Effector memory CD8-positive, alpha-beta T cell (primary cell): ENCODE data around the gene GAREM1.

Experiments used
- ATAC-seq: fragments of 150-1000 bp; cut with Tn5 transposase; replicated peaks from 2 replicates; pipeline ENCODE4 v1.10.0; 2021; ENCODE audit warnings: mild to moderate bottlenecking, moderate library complexity
- DNase-seq, 3 experiments: peaks; one replicate each; pipeline ENCODE4 v3.0.0; 2021
- H3K27ac Mint-ChIP-seq, 2 donors: one replicate each; pipeline ENCODE4 v1.8.0; 2022; ENCODE audit warnings: mild to moderate bottlenecking in 2 of 2, mixed read lengths in 2 of 2, moderate library complexity in 2 of 2
- H3K27me3 Mint-ChIP-seq, 2 donors: one replicate each; pipeline ENCODE4 v1.8.0; 2022; ENCODE audit warnings: mixed read lengths in 2 of 2
- H3K36me3 Mint-ChIP-seq: one replicate; pipeline ENCODE4 v1.8.0; 2022; ENCODE audit warnings: mild to moderate bottlenecking, moderate library complexity, mixed read lengths; ENCODE audit not compliant: insufficient read depth
- H3K4me1 Mint-ChIP-seq, 2 donors: one replicate each; pipeline ENCODE4 v1.8.0; 2022; ENCODE audit warnings: low read depth in 2 of 2, mixed read lengths in 2 of 2
- H3K4me3 Mint-ChIP-seq, 2 donors: one replicate each; pipeline ENCODE4 v1.8.0; 2022; ENCODE audit warnings: mild to moderate bottlenecking in 2 of 2, mixed read lengths in 2 of 2, moderate library complexity in 2 of 2
- H3K9me3 Mint-ChIP-seq, 2 donors: one replicate each; pipeline ENCODE4 v1.8.0; 2022; ENCODE audit warnings: mixed read lengths in 2 of 2

GAREM1 gene

DNA sequence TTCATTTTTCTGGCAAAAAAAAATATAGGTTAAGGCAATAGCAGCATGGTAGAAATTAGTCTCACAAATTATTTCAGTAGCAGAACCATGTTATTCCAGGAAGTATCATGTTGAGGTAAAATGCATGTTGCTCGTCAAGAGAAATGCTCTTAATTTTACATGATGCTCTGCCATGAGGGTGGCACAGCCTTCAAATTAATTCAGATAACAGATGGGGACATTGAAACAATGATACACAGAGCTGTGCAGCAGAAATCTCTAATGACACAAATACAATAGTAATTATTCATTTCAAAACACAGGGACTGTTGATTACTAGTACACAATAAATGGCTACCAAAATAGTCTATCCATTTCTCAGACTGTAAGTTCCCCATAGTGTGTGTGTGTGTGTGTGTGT, 24.8 kb downstream of the GAREM1 start:
- H3K27me3 Mint-ChIP-seq, result peaks cover 0 to 8% of the 10 kb centered on the region in 2 donors
- no peak overlapping the region for H3K4me3 Mint-ChIP-seq
- H3K27ac Mint-ChIP-seq, result no peak overlapping the region
- H3K36me3 Mint-ChIP-seq, result no peaks in the 10 kb centered on the region
- ATAC-seq, result no peak
- no peaks in the 10 kb centered on the region for H3K9me3 Mint-ChIP-seq
- no peaks in the 10 kb centered on the region for H3K4me1 Mint-ChIP-seq
- no peak for DNase-seq

DNA sequence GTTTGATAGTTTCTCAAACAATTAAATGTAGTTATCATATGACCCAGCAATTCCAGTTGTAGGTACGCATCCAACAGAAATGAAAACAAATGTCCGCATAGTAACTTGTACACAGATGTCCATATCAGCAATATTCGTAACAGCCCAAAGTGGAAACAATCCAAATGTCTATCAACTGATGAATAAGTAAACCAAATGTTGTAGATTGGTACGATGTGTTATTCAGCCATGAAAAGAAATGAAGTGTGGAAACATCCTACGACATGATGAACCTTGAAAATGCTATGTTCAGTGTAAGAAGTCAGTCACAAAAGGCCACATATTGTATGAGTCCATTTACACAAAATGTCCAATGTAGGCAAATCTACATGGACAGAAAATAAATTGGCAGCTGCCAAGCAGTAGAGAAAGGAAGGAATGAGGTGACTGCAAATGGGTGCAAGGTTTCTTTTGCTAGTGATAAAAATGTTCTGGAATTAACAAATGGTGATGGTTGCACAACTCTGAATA, 26.9 kb downstream of the GAREM1 start:
- Mint-ChIP-seq H3K4me1 (no peaks in the 10 kb centered on the region), H3K4me3 (no peak overlapping the region), H3K9me3 (peaks cover 0 to 7% of the 10 kb centered on the region in 2 donors), H3K27me3 (peaks cover 0 to 16% of the 10 kb centered on the region in 2 donors), H3K36me3 (no peaks in the 10 kb centered on the region), H3K27ac (no peak overlapping the region)
- no peak for ATAC-seq
- no peak for DNase-seq

DNA sequence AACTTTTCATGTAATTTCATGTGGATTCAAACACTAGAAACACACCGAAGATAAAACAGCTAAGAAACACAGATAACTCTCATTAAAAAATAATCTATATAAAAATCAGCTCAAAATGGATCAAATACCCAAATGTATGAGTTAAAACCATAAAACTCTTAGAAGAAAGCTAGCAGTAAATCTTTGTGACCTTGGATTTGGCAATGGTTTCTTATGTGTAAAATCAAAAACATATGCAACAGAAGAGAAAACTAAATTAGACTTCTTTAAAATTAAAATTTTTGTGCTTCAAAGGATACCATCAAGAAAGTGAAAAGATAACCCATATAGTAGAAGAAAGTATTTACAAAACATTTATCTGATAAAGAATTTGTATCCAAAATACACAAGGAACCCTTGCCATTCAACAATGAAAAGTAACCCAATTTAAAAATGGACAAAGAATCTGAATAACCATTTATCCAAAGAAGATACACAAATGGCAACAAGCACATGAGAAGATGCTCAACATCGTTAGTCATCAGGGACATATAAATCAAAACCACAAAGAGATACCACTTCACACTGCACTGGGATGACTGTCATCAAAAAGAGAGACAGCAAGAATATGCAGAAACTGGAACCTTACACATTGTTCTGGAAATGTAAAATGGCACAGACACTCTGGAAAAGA, 27.5 kb downstream of the GAREM1 start:
- peaks cover 0 to 16% of the 10 kb centered on the region in 2 donors for H3K27me3 Mint-ChIP-seq
- H3K4me3 Mint-ChIP-seq, result no peak overlapping the region
- no peaks in the 10 kb centered on the region for H3K4me1 Mint-ChIP-seq
- DNase-seq, result no peak
- H3K36me3 Mint-ChIP-seq, result no peaks in the 10 kb centered on the region
- no peak for ATAC-seq
- peaks cover 0 to 7% of the 10 kb centered on the region in 2 donors for H3K9me3 Mint-ChIP-seq
- H3K27ac Mint-ChIP-seq, result no peak overlapping the region

DNA sequence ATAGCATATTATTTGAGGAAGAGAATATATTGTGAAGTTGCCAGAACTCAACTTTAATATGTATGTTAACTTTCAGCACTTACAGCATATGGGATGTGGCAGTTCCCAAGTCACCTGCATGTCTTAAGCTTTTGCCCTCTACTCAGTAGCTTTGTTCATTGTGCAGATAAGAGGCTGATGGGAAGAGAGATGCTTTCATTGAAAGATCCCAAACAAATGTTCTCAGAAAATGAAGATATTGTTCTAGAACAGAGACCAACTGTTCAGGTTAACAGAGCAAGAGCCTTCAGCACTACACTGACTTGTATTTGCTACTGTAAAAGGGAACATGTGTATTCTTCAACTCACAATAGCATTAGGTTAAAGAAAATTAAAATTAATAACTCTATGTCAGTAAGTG, 28.1 kb downstream of the GAREM1 start:
- H3K27me3 Mint-ChIP-seq, result peaks cover 0 to 16% of the 10 kb centered on the region in 2 donors
- no peaks in the 10 kb centered on the region for H3K36me3 Mint-ChIP-seq
- no peak overlapping the region for H3K4me3 Mint-ChIP-seq
- no peaks in the 10 kb centered on the region for H3K4me1 Mint-ChIP-seq
- peaks cover 0 to 7% of the 10 kb centered on the region in 2 donors for H3K9me3 Mint-ChIP-seq
- DNase-seq (no peak), ATAC-seq (no peak)
- no peak overlapping the region for H3K27ac Mint-ChIP-seq

DNA sequence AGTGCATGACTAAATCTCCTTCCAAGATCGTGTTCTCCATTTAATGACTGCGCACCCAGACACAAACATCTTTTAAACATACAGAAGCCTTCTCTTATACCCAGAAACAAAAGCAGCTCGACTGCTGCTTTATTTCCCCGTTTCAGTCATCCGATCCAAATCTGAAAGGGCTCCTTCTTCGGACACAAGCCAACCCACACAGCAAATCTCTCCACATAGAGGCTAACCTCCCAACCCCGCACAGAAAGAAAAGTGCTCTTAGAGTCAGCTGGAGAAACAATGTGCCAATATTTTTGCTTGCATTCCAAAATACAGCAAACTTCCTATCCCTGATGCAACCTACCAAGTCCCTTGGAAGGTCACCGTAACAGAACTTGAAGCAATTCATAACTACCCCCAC, 29.1 kb downstream of the GAREM1 start:
- Mint-ChIP-seq H3K9me3 (peaks cover 0 to 7% of the 10 kb centered on the region in 2 donors), H3K27ac (no peak overlapping the region), H3K36me3 (no peaks in the 10 kb centered on the region), H3K27me3 (peaks cover 0 to 16% of the 10 kb centered on the region in 2 donors), H3K4me1 (no peaks in the 10 kb centered on the region), H3K4me3 (no peak overlapping the region)
- ATAC-seq (no peak), DNase-seq (no peak)

DNA sequence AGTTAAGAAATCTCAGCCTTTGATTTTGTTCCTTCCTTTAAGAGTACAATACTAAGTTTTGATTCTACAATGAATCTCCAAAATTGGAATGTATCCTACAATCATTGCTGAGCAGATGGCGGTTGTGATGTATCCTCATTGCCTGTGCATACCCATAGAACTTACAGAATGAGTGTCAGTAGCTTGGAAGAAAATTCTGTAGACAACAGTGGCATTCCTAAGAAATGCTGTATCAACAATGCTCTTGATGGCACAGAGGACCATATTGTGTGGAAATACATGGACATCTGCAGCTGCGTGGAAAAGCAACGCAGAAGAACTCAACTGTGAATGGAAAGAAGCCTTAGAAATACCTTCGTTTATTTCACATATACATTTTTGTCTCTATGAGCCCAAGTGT, 30.2 kb downstream of the GAREM1 start:
- no peaks in the 10 kb centered on the region for H3K36me3 Mint-ChIP-seq
- H3K27me3 Mint-ChIP-seq, result peaks cover 0 to 16% of the 10 kb centered on the region in 2 donors
- H3K27ac Mint-ChIP-seq, result no peak overlapping the region
- DNase-seq (no peak), ATAC-seq (no peak)
- peaks cover 0 to 7% of the 10 kb centered on the region in 2 donors for H3K9me3 Mint-ChIP-seq
- no peak overlapping the region for H3K4me3 Mint-ChIP-seq
- no peaks in the 10 kb centered on the region for H3K4me1 Mint-ChIP-seq

DNA sequence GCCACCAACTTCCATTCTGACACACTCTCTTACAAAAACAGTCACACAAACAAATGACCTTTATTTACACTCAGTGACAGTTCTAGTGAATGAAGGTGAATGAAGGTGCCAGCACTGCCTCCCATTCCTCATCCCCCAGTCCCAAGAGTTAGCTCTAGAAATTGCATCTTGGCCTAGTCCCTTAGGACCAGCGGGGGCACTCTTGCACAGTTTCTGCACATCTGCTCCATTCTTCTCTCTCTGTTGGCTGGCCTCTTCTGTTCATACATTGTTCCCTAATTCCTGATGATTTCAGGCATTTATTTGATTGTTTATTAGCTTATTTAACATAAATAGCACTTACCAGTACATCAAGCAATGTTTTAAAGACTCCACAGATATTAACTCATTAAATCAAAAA, 30.9 kb downstream of the GAREM1 start:
- Mint-ChIP-seq H3K9me3 (peaks cover 0 to 7% of the 10 kb centered on the region in 2 donors), H3K27ac (no peak overlapping the region)

DNA sequence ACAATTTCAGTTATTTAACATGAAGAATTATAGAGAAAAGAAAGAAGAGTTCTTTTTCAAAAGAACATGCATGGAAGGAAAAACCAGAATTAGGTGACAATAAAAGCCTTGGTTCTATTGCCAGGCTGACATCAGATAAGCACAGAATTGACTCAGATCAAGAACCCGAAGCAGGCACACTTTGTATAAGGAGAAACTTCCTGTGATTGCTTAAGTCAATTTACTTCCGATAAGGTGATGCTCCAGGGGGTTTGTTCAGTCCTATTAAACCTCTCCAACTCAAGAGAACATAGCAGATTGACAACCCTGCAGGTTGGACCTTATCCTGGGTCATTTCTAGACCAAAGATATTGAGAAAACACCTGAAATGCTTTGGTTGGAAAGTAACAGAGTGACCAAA, 31.4 kb downstream of the GAREM1 start:
- Mint-ChIP-seq H3K27me3 (peaks cover 0 to 16% of the 10 kb centered on the region in 2 donors), H3K36me3 (no peaks in the 10 kb centered on the region), H3K4me3 (no peak overlapping the region), H3K27ac (no peak overlapping the region), H3K9me3 (peaks cover 0 to 7% of the 10 kb centered on the region in 2 donors), H3K4me1 (no peaks in the 10 kb centered on the region)
- ATAC-seq (no peak), DNase-seq (no peak)

More for the DNA sequence above, 30.9 kb downstream of the GAREM1 start:
- DNase-seq (no peak), ATAC-seq (no peak)
- H3K4me1 Mint-ChIP-seq, result no peaks in the 10 kb centered on the region
- peaks cover 0 to 16% of the 10 kb centered on the region in 2 donors for H3K27me3 Mint-ChIP-seq
- H3K4me3 Mint-ChIP-seq, result no peak overlapping the region
- no peaks in the 10 kb centered on the region for H3K36me3 Mint-ChIP-seq

DNA sequence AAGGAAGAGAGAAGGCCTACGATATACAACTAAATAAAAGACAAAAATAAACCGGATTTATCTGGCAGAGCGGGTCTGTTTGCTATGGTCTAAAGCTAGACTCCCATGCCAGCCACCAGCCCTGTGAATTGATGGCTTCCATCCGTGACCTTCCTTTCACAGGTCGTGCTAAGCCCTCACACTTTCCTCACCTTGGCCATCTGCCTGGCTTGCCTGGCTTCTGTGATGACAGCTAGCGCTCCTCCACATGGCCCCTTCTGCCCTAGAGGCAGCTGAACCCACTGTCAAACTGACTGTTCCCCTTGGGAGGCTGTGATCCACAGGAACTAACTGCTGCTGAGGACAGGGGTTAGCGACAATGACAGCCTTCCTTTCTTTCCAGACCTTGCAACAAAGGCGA, 32.5 kb downstream of the GAREM1 start:
- Mint-ChIP-seq H3K9me3 (peaks cover 0 to 8% of the 10 kb centered on the region in 2 donors), H3K27ac (no peak overlapping the region), H3K4me3 (no peak overlapping the region), H3K4me1 (no peaks in the 10 kb centered on the region), H3K27me3 (peaks cover under 1 to 16% of the 10 kb centered on the region in 2 donors), H3K36me3 (no peaks in the 10 kb centered on the region)
- DNase-seq (no peak), ATAC-seq (no peak)

DNA sequence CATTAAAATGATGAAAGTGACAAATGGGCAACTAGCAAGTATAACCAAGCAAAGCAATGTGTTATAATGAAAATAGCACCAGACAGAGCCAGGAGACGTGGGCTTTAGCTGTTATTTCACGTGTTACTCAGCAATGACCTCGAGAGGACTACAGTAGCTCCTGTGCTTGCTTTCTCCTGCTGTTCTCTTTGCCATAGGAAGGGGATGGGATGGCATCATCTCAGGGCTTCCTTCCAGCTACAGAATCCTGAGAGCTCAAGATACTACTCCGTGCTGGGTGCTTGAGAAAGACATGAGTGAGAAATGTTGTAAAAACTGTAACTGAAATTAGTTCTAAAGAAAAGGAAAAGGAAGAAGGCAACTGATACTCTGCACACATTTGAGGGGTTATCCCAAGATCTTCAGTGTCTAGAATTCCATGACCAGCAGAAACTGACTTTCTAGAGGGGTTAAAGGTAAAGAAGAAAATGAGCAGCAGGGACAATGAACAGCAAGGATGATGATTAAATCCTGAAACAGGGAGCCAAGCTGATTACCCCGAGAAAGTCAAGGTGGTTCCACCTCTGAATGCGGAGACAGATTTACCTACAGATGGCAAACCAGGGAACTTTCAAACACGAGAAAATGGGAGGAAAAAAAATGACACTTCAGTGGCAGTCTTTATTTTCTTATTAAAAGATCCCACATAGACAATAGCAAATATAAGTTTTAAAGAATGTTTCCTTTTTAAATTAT, 33.4 kb downstream of the GAREM1 start:
- H3K27me3 Mint-ChIP-seq, result peaks cover 10 to 16% of the 10 kb centered on the region in 2 donors
- DNase-seq (no peak), ATAC-seq (no peak)
- no peak overlapping the region for H3K4me3 Mint-ChIP-seq
- H3K27ac Mint-ChIP-seq, result no peak overlapping the region
- no peaks in the 10 kb centered on the region for H3K36me3 Mint-ChIP-seq
- peaks cover 0 to 17% of the 10 kb centered on the region in 2 donors for H3K9me3 Mint-ChIP-seq
- H3K4me1 Mint-ChIP-seq, result no peaks in the 10 kb centered on the region

DNA sequence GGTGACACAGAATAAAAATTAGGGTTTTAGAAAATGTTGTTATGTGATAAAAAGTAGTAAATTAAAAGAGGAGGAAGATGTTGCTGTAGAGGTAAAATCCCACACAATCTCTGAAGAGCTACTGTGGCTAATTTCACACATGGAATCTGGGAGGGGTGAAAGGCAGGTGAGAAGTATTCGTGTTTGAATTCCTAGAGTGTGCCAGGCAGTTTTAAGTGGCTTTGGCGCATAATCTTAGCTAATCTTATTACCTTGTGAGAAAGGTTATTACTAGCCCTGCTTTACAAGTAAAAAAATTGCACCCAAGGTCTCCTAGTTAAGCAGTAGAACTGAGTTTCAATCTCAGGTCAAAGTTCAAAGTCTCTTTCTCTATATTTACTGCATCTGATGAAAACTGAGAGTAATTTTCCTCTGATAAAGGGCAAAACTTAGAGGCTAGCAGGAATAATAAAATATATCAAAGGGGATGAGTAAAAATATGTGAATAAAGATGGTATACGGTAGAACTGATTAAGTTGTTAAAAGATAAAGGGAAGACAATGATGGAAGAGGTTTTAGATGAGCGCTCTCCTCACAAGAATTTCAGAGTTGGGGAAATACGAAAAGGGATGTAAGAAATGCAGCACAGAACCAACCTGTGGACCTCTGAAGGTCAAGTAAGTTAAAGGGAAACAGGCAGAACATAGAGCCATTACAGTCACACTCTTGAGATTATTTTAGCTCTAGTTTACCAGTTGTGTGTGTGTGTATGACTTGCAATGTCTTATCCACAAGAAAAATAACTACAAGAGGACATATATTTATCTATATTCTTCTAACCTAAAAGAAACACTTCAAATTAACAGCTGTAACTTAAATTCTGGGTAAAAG, 34.8 kb downstream of the GAREM1 start:
- H3K36me3 Mint-ChIP-seq, result no peaks in the 10 kb centered on the region
- H3K27me3 Mint-ChIP-seq, result peaks cover 9 to 12% of the 10 kb centered on the region in 2 donors
- no peaks in the 10 kb centered on the region for H3K4me1 Mint-ChIP-seq
- DNase-seq (no peak), ATAC-seq (no peak)
- H3K9me3 Mint-ChIP-seq, result peaks cover 2 to 22% of the 10 kb centered on the region in 2 donors
- H3K27ac Mint-ChIP-seq, result no peak overlapping the region
- no peak overlapping the region for H3K4me3 Mint-ChIP-seq

DNA sequence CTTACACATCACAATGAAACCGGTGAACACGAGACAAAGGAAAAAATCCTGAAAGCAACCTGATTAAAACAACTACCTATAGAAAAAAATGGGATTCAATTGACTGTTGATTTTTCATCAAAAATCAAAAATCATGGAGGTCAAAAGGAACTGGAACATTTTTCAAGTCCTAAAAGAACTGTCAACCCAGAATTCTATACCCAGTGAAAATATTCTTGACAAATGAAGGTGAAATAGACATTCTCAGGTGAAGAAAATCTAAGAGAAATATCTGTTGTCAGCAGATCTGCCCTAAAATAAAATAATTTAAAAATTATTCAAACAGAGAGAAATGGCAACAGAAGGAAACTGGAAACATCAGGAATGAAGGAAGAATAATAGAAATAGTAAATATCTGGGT, 38.9 kb downstream of the GAREM1 start:
- Mint-ChIP-seq H3K36me3 (no peaks in the 10 kb centered on the region), H3K9me3 (peaks cover 5 to 15% of the 10 kb centered on the region in 2 donors)

DNA sequence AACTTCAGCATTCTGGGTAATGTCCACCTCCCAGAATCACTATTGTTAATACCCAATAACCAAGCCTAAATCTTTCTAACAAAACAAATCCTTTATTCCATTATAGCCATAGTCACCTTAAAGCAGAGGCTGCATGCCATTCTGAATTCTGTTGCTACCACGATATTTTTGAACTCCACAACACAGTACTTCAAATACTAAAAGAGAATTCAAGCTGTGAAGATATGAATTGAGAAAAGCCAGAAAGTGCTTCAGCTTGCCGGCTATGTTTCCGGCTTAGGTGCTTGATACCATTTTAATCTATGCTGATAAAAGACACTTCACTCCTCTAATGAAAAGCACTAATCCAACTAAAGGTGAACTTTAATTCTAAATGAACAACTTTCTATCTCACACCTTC, 41.3 kb downstream of the GAREM1 start:
- H3K36me3 Mint-ChIP-seq, result no peaks in the 10 kb centered on the region
- DNase-seq (no peak), ATAC-seq (no peak)
- no peaks in the 10 kb centered on the region for H3K4me1 Mint-ChIP-seq
- no peak overlapping the region for H3K4me3 Mint-ChIP-seq
- H3K9me3 Mint-ChIP-seq, result peaks cover 5 to 15% of the 10 kb centered on the region in 2 donors
- H3K27ac Mint-ChIP-seq, result no peak overlapping the region
- H3K27me3 Mint-ChIP-seq, result peaks cover 0 to 30% of the 10 kb centered on the region in 2 donors

More for the DNA sequence above, 38.9 kb downstream of the GAREM1 start:
- Mint-ChIP-seq H3K4me1 (no peaks in the 10 kb centered on the region), H3K27me3 (peaks cover 0 to 27% of the 10 kb centered on the region in 2 donors), H3K27ac (no peak overlapping the region), H3K4me3 (no peak overlapping the region)
- ATAC-seq, result no peak
- no peak for DNase-seq
